ENCODE measurements around the gene KCNJ6.

KCNJ6 gene

DNA sequence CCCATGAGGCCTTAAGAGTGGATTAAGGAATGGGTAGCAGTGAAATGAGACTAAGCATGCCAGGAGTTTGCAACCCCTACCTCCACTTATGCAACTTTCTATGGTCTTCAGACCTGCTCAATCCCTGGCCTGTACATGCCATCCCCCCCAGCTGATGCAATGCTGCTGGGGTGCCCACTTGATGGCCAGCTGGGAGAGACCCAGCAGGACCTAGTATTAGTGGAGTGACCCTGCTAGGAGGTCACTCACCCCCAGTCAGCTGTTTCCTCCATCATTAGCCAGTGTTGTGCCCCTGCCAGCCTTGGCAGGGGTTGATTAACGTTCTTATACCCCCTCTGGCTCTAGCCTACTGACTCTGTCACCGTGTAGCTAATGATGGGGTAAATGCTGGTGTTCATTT, 313.1 kb downstream of the KCNJ6 start:
- no peak for TF ChIP-seq ISL1 (CRISPR knock-in tag; IDR thresholded peaks at IDR 0.05)
- no peak for TF ChIP-seq CSDC2 (CRISPR knock-in tag; IDR thresholded peaks at IDR 0.05)
- TF ChIP-seq ZNF70 (CRISPR knock-in tag; IDR thresholded peaks at IDR 0.05): no peak
- no peak for TF ChIP-seq TCF4 (CRISPR knock-in tag; IDR thresholded peaks at IDR 0.05; ENCODE audit: borderline replicate concordance)
- TF ChIP-seq ARNTL (CRISPR knock-in tag; IDR thresholded peaks at IDR 0.05; ENCODE audit: borderline replicate concordance, low read depth): no peak
- no peak for TF ChIP-seq ZC3H10 (CRISPR knock-in tag; IDR thresholded peaks at IDR 0.05)
- TF ChIP-seq ZFP30 (CRISPR knock-in tag; IDR thresholded peaks at IDR 0.05): no peak
- no peak for TF ChIP-seq PPARA (CRISPR knock-in tag; IDR thresholded peaks at IDR 0.05; ENCODE audit: borderline replicate concordance)
- TF ChIP-seq GLIS3 (CRISPR knock-in tag; IDR thresholded peaks at IDR 0.05): no peak
- TF ChIP-seq TSHZ2 (CRISPR knock-in tag; IDR thresholded peaks at IDR 0.05): no peak
- TF ChIP-seq TOX (CRISPR knock-in tag; IDR thresholded peaks at IDR 0.05; ENCODE audit: borderline replicate concordance): no peak
- no peak for TF ChIP-seq ZNF8 (CRISPR knock-in tag; IDR thresholded peaks at IDR 0.05)
- TF ChIP-seq CREB5 (CRISPR knock-in tag; IDR thresholded peaks at IDR 0.05; ENCODE audit: low read depth): no peak
- no peak for TF ChIP-seq SNAI2 (CRISPR knock-in tag; IDR thresholded peaks at IDR 0.05)
- TF ChIP-seq, protein P1, sequence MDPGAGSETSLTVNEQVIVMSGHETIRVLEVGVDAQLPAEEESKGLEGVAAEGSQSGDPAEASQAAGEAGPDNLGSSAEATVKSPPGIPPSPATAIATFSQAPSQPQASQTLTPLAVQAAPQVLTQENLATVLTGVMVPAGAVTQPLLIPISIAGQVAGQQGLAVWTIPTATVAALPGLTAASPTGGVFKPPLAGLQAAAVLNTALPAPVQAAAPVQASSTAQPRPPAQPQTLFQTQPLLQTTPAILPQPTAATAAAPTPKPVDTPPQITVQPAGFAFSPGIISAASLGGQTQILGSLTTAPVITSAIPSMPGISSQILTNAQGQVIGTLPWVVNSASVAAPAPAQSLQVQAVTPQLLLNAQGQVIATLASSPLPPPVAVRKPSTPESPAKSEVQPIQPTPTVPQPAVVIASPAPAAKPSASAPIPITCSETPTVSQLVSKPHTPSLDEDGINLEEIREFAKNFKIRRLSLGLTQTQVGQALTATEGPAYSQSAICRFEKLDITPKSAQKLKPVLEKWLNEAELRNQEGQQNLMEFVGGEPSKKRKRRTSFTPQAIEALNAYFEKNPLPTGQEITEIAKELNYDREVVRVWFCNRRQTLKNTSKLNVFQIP (CRISPR knock-in tag; IDR thresholded peaks at IDR 0.05; ENCODE audit: borderline replicate concordance, low read depth): no peak
- no peak for TF ChIP-seq ZNF565 (CRISPR knock-in tag; conservative IDR thresholded peaks at IDR 0.05; ENCODE audit: low read depth)
- TF ChIP-seq RARB (CRISPR knock-in tag; IDR thresholded peaks at IDR 0.05): no peak
- TF ChIP-seq BACH2 (CRISPR knock-in tag; IDR thresholded peaks at IDR 0.05; ENCODE audit: borderline replicate concordance): no peak
- ATAC-seq: no peak

- TF ChIP-seq ARNTL (CRISPR knock-in tag; IDR thresholded peaks at IDR 0.05; ENCODE audit: borderline replicate concordance, low read depth): no peak
- no peak for TF ChIP-seq TCF4 (CRISPR knock-in tag; IDR thresholded peaks at IDR 0.05; ENCODE audit: borderline replicate concordance)
- TF ChIP-seq CSDC2 (CRISPR knock-in tag; IDR thresholded peaks at IDR 0.05): no peak
- no peak for TF ChIP-seq GLIS3 (CRISPR knock-in tag; IDR thresholded peaks at IDR 0.05)
- no peak for ATAC-seq
Observed at GRCh38 chr21:37601915-37602314, 314.3 kb downstream of the KCNJ6 start.

DNA sequence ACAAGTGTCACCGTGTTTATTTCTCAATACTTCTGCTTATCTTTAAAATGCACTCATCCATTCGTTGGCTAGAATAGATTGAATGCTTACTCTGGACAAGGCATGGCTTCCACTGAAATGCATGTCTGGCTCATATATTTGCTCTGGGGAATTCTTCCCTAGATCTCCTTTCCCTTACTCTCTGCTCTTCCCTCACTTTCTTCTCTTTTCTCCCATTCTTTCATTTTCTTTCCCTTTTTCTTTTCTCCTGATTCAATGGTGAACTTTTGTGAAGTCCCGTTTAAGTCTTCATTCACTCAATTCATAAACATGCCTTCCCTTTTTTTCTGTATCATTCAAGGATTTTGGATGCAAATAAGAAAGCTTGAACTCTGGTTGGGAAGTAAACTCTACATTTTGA, 315.2 kb downstream of the KCNJ6 start:
- TF ChIP-seq, protein P2, sequence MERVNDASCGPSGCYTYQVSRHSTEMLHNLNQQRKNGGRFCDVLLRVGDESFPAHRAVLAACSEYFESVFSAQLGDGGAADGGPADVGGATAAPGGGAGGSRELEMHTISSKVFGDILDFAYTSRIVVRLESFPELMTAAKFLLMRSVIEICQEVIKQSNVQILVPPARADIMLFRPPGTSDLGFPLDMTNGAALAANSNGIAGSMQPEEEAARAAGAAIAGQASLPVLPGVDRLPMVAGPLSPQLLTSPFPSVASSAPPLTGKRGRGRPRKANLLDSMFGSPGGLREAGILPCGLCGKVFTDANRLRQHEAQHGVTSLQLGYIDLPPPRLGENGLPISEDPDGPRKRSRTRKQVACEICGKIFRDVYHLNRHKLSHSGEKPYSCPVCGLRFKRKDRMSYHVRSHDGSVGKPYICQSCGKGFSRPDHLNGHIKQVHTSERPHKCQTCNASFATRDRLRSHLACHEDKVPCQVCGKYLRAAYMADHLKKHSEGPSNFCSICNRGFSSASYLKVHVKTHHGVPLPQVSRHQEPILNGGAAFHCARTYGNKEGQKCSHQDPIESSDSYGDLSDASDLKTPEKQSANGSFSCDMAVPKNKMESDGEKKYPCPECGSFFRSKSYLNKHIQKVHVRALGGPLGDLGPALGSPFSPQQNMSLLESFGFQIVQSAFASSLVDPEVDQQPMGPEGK (CRISPR knock-in tag; IDR thresholded peaks at IDR 0.05; ENCODE audit: borderline replicate concordance): no peak
- TF ChIP-seq CSDC2 (CRISPR knock-in tag; IDR thresholded peaks at IDR 0.05) (no peak), TOX (CRISPR knock-in tag; IDR thresholded peaks at IDR 0.05; ENCODE audit: borderline replicate concordance) (no peak), SNAI2 (CRISPR knock-in tag; IDR thresholded peaks at IDR 0.05) (no peak), ZNF565 (CRISPR knock-in tag; conservative IDR thresholded peaks at IDR 0.05; ENCODE audit: low read depth) (no peak), OSR1 (CRISPR knock-in tag; IDR thresholded peaks at IDR 0.05) (no peak), ZFP3 (CRISPR knock-in tag; IDR thresholded peaks at IDR 0.05) (no peak), RARB (CRISPR knock-in tag; IDR thresholded peaks at IDR 0.05) (no peak), TCF4 (CRISPR knock-in tag; IDR thresholded peaks at IDR 0.05; ENCODE audit: borderline replicate concordance) (no peak)
- TF ChIP-seq, protein P3, sequence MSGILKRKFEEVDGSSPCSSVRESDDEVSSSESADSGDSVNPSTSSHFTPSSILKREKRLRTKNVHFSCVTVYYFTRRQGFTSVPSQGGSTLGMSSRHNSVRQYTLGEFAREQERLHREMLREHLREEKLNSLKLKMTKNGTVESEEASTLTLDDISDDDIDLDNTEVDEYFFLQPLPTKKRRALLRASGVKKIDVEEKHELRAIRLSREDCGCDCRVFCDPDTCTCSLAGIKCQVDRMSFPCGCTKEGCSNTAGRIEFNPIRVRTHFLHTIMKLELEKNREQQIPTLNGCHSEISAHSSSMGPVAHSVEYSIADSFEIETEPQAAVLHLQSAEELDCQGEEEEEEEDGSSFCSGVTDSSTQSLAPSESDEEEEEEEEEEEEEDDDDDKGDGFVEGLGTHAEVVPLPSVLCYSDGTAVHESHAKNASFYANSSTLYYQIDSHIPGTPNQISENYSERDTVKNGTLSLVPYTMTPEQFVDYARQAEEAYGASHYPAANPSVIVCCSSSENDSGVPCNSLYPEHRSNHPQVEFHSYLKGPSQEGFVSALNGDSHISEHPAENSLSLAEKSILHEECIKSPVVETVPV (CRISPR knock-in tag; IDR thresholded peaks at IDR 0.05): no peak
- TF ChIP-seq, protein P1 (CRISPR knock-in tag; IDR thresholded peaks at IDR 0.05; ENCODE audit: borderline replicate concordance, low read depth): no peak
- no peak for ATAC-seq

Measured in SK-N-SH treated with all-trans-retinoic acid at 6 μM for 48 hours (cell line).